Suppressor macrophage treated with lipopolysaccharide for 4 hours (primary cell): ENCODE data around the gene NOS1AP.
"Not testable (repeated sequence)": the region's sequence is repeated elsewhere in the genome, so short reads cannot be mapped to it uniquely, and the experiment has no call there.

Experiments
- DNase-seq: peaks from one replicate; pipeline ENCODE4 v3.0.0-alpha.2; 2020

The NOS1AP gene

GRCh38 chr1:162172311-162173102 is 103.0 kb downstream of the NOS1AP start:
- no peak for DNase-seq

- DNase-seq = not testable (repeated sequence)
Observed at GRCh38 chr1:162173607-162174006, 104.1 kb downstream of the NOS1AP start.

DNA sequence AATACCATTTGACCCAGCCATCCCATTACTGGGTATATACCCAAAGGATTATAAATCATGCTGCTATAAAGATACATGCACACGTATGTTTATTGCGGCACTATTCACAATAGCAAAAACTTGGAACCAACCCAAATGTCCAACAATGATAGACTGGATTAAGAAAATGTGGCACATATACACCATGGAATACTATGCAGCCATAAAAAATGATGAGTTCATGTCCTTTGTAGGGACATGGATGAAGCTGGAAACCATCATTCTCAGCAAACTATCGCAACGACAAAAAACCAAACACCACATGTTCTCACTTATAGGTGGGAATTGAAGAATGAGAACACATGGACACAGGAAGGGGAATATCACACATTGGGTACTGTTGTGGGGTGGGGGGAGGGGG is 104.5 kb downstream of the NOS1AP start:
- DNase-seq = not testable (repeated sequence)

- no peak for DNase-seq
Observed at GRCh38 chr1:162175379-162176081, 106.0 kb downstream of the NOS1AP start.

GRCh38 chr1:162177126-162177525 is 107.6 kb downstream of the NOS1AP start:
- DNase-seq = peak; percentile 31

GRCh38 chr1:162178432-162178831 is 108.9 kb downstream of the NOS1AP start:
- DNase-seq = no peak

GRCh38 chr1:162179121-162179520 is 109.6 kb downstream of the NOS1AP start:
- DNase-seq = no peak

DNA sequence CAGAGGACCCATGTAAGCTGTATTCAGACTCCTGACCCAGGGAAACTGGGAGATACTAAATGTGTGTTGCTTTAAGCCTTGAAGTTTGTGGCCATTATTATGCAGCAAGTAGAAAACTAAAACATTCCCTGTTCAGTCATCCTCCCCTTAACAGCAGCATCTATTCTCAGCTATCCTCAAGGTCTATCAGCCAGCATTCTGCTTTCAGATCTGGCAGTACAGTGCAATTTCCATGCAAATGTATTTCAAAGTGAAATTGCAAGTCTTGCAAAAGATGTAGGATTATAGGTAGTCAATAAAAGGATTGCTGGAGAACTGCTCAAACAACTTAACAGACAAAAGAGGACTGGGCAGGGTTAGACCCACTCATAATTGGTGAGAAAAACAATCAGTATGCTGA is 111.3 kb downstream of the NOS1AP start:
- no peak for DNase-seq

GRCh38 chr1:162182090-162182489 is 112.6 kb downstream of the NOS1AP start:
- DNase-seq = no peak

- DNase-seq = no peak
Observed at GRCh38 chr1:162185314-162186025, 116.0 kb downstream of the NOS1AP start.

GRCh38 chr1:162186026-162186374 is 116.5 kb downstream of the NOS1AP start:
- no peak for DNase-seq

- DNase-seq = no peak
Observed at GRCh38 chr1:162186406-162186805, 116.9 kb downstream of the NOS1AP start.

DNA sequence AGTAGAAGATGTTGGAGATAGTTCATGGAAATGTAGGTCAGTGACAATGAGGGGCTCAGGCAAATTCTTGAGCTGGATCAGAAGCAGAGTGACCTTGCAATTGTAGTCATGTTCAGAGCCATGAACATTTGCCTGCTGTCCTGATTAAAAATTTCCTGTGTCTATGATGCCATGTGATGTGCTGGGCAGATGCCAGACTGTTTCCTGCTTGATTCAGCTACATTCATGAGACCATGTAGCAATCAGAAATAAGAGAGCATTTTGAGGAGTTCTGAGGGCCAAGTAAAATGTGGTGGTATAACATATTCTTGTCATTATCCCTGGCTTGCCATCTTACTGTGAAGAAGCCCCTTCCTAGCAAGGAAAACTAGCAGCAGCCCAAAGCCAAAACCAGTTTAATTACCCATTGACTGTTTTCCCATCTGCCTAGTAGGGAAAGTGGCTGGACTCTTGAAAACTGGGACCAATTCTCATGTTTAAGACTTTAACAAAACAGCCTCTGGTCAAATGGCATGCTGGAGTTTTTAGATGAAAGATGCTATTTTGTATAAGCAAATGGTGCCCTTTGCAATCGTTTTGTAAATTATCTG is 118.3 kb downstream of the NOS1AP start:
- no peak for DNase-seq

- no peak for DNase-seq
Observed at GRCh38 chr1:162189345-162189744, 119.9 kb downstream of the NOS1AP start.

DNA sequence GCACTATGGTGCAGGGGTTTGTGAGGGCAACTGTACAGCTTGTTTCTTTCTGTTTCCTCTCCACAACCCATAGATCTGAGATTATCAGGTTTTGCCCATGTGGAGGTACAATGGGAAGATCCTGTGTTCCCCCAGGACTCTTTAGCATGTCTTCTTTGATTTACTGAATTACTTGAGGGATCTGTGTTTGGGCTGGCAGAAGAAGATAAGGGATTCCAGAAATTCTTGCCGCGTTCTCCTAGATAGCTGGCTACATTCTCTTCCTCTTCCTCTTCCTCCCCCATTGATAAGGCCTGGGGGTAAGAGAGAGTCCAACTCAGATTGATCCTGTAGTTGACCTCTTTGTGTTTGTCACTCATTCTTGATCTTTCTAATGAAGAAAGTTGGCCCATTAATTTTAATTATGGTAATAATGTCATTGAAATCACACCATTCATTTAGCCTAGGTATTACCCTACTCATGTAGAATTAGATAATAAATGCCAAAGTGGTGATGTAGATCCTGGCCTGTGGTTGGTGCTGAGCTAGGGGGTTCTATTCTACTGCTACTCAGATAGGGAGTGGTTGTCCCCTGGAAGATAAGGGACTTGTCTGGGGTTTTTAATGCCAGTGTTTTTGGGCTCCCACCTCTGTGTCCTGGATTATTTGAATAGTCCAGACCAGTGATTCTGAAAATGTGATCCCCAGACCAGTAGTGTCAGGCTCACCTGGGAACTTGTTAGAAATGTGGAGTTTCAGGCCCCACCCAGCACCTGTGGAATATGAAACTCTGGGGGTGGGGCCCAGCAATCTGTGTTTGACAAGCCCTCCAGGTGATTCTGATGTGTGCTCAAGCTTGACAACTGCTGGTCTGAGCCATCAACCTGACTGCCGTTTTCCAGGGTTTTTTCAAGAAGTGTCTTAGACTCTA is 122.2 kb downstream of the NOS1AP start:
- no peak for DNase-seq

- no peak for DNase-seq
Observed at GRCh38 chr1:162192306-162192678, 122.8 kb downstream of the NOS1AP start.

DNA sequence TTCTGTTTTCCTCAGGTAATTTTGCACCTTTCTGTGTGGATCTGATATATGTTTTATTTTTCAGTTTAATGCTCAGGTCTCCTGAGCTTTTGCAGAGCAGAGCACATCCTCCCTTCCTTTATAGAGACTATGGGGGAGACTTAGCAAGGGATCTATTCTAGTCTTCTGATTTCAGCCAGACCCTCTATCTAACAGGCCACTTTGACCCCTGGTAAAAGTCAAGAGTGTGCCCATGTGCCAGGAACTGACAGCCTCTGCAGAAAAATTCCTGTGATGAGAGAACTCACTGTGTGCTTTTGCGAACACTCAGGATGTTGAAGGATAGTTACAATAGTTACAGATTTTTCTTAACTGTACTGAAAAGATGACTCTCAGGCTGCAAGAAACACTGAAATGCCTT is 123.3 kb downstream of the NOS1AP start:
- no peak for DNase-seq

GRCh38 chr1:162193221-162193620 is 123.7 kb downstream of the NOS1AP start:
- DNase-seq = no peak

DNA sequence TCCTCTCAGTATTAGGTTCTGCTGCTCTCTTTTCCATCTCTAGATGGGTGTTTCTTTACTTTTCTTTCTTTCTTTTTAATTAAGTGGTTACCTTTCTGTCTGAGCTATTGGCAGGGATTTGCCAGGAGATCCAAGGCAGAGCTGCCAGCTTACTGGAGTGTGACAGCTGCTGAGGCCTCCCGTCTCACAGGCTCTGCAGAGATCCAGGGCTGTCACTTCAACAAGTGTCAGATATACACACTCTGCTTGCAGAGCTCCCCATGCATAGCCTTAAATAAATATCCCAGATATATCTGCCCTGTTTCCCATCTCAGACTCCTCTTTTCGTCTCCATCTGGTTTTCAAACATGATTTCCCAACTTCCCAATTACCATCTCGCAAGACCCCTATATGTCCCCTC is 124.3 kb downstream of the NOS1AP start:
- no peak for DNase-seq

GRCh38 chr1:162195567-162195966 is 126.1 kb downstream of the NOS1AP start:
- no peak for DNase-seq

- DNase-seq = no peak
Observed at GRCh38 chr1:162196387-162196786, 126.9 kb downstream of the NOS1AP start.

GRCh38 chr1:162197041-162197531 is 127.6 kb downstream of the NOS1AP start:
- DNase-seq = no peak
